GM19455 (cell line): ENCODE results near the gene SRC.

Experiments
- ATAC-seq: cut with Tn5 transposase; IDR thresholded peaks from one replicate; pipeline ENCODE4 v1.9.1; 2021; ENCODE audit not compliant: unreplicated experiment

SRC gene

DNA sequence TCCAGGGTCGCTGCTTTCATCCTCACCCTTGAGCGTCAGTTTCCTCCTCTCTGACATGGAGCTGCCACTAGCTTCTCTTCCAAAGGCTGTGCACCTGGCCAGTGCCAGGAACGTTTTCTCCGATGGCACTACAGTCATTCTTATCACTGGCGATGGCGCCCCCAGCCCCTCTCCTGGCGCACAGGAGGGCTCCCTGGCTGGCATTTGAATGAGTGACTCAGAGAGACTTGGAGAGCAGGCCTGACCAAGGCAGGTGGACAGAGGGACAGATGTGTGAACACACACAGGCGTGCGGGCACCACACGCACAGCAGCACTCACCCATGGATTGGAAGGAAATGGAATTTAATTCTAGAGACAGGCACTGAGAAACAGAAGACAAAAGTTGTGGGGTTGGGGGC, 77.6 kb downstream of the SRC start:
- ATAC-seq: no peak

DNA sequence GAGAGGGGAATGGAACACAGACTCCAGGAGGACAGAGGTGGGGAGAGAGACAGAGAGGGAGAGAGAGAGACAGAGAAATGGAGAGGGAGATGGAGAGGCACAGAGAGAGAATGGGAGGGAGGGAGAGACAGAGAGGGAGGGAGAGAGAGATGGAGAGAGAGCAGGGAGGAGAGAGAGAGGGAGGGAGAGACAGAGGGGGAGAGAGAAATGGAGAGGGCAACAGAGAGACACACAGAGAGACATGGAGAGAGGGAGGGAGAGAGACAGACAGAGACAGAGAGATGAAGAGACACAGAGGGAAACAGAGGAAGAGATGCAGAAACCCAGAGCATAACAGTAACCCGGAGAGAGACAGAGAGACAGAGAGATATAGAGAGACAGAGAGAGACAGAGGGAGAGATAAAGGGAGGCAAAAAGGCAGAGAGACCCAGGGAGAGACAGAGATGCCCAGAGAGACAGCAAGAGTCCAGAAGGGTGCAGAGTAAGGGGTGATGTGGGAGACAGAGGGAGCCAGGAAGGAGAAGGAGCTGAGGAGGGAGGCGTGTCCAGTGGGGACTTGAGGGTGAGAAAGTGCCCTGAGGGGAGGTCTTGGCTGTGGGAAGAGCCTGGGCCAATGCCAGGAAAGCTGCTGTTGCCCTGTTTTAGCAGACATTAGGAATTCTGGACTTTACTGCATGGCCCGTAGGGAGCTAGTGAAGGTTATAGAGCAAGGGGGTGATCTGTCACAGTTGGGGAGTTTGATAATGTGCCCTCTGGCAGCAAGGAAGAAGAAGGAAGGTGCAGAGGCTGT, 78.3 kb downstream of the SRC start:
- no peak for ATAC-seq

GRCh38 chr20:37425103-37425625, 79.2 kb downstream of the SRC start:
- ATAC-seq: no peak

- ATAC-seq: no peak
Observed at GRCh38 chr20:37426106-37426505, 80.2 kb downstream of the SRC start.

DNA sequence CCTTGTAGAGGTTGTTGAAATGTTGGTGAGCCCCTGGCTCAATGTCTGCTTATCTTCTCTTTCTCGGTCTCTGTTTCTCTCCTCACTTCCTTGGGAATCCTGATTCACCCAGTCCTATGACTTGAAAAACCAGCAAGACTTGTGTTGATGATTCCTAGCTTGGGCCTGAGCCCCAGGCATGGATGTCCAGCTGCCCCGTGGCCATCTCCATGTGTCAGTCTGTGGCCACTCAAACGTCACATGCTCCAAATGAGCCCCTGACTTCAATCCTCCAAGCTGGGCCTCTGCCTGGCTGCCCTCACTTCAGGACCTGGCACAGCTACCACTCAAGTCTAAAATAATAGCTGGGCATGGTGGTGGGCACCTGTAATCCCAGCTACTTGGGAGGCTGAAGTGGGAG, 81.0 kb downstream of the SRC start:
- no peak for ATAC-seq

DNA sequence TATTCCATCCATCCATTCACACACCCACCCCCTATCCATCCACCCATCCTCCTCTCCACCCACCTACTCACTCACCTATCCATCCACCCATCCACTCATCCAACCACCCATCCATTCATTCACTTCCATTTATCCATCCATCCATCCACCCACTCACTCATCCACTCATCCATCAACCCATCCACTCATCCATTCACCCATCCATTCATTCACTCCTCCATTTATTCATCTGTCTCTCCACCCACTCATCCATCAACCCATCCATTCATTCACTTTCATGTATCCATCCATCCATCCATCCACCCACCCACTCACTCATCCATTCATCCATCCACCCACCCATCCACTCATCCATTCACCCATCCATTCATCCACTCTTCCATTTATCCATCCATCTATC, 84.1 kb downstream of the SRC start:
- no peak for ATAC-seq

DNA sequence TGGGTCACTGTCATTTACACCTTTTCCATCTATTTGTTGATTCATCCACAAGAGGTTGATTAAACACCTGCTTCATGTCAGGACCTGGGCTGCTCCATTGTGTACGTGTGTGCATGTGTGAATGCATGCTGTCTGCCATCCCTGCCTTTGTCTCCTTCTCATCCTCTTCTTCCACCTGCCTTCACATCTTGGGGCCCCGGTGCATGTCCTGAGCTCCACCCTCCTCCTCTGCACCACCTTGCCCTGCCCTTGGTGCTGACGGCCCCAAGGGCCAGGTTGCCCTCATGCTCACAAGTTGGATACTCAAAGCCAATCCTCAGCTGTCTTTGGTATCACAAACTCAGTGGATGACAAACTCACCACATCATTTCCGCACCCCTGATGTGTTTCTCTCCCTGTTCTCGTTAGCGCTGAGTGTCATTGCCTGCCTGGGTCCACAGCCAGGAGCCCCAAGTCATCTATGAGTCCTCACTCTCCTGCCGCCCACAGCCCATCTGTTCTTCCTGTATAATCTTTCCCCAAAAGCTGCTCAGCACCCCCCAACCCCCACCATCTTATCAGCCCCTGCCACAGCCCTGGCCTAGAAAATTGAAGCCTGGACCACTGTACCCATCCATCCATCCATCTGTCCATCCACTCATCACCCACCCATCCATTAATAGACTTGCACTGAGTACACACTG, 85.0 kb downstream of the SRC start:
- no peak for ATAC-seq

DNA sequence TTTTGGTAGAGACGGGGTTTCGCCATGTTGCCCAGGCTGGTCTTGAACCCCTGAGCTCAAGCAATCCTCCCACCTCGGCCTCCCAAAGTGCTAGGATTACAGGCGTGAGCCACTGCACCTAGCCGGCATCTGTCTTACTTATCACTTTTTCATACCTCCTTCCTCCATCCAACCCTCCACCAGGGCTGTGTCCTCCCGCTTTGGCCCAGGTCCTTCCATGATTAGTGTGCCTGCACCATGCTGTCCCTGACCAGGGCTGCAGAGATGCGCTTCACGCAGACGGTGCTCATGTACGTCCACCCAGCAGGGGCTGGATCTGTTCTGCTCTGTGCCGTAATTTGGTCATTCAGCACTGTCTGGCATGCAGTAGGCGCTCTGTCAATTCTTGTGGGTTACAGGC, 85.8 kb downstream of the SRC start:
- ATAC-seq: no peak

DNA sequence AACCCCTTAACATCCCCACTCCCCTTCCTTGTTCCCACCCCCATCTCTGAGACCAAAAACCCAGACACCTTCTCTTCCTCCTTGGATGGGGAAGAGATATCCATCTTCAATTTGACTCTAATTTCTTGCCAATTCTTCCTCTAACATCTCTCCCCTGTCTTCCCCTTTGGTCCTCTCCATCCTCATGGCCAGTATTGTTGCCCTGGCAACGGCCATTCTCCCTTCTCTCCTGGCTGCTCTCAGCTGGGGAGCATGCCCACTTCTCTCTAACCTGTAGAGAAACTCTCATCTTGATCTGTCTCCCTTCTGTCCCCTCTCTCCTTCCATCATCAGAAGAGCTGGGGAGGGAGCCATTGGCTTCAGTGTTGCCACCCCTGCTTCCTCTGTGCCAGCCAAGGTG, 86.7 kb downstream of the SRC start:
- ATAC-seq: no peak

- no peak for ATAC-seq
Observed at GRCh38 chr20:37435607-37436006, 89.7 kb downstream of the SRC start.

GRCh38 chr20:37436527-37437186, 90.7 kb downstream of the SRC start:
- ATAC-seq: no peak

GRCh38 chr20:37437676-37438075, 91.7 kb downstream of the SRC start:
- no peak for ATAC-seq

- no peak for ATAC-seq
Observed at GRCh38 chr20:37438464-37439222, 92.7 kb downstream of the SRC start.

DNA sequence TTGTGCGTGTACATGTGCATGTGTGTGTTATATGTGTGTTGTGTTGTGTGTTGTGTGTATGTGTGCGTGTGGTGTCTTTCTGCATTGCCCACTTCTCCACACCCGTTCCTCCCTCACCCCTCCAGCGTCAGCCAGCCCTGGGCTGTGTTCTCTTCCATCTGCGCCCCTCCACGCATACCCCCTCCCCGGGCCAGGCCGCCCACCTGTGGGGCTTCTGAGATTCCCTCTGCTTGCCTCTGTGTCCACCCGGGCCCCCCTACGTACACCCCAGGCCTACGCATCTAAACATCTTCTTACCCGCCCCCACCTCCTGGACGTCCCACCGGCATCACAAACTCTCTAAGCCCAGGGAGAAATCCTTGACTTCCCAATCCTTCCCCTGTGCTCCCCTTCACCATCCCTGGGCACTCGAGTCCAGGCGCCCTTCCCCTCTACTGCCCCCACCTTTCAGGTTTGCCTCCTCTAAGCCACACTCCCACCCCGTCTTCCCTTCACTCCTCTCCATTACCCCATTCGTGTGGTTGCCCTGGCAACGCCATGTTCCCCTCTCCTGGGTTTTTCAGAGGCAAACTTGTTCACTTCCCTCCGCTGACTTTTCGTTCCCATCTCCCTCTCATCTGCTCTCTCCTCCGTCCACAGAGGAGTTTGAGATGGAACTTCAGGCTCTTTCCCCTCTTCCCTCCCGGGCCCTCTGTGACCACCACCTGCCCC, 93.4 kb downstream of the SRC start:
- ATAC-seq: no peak

DNA sequence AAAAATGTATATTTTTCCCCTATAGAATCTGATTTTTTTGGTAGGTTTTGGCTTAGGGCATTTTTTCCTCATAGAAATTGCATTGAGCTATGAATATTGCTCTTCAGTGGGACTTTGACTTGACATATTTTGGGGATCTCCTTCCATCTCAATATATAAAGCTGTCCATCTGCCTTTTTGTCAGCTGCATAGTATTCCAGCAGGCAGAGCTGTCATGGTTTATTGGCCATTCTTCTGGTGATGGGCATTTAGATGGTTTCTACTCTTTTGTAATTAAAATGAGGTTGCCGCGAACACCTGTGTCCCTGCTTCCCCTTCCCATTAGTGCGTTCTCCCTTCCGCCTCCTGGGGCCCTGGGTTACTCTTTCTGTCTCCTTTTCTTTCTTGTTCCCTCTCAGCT, 95.1 kb downstream of the SRC start:
- no peak for ATAC-seq

GRCh38 chr20:37442547-37442946, 96.6 kb downstream of the SRC start:
- ATAC-seq: no peak

GRCh38 chr20:37442986-37443385, 97.0 kb downstream of the SRC start:
- no peak for ATAC-seq

DNA sequence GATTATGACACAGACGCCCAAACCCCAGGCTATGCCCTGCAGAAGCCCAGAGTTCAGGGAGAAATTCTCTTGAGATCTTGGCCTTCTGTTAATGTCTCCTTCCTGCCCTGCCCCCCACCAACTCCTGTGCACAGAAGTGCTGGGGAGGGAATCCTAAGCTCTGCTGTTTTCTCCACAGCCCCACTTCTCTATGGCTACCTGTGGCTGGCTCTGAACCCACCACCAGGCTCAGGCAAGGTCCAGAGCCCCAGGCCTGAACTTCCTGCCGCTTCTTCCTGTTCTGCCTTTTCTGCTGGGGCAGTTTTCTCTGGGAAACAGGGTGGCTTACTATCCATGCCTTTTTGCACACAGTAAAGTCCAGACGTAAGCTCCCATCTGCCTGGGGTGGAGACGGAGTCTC, 97.7 kb downstream of the SRC start:
- no peak for ATAC-seq

- no peak for ATAC-seq
Observed at GRCh38 chr20:37445041-37445440, 99.1 kb downstream of the SRC start.

DNA sequence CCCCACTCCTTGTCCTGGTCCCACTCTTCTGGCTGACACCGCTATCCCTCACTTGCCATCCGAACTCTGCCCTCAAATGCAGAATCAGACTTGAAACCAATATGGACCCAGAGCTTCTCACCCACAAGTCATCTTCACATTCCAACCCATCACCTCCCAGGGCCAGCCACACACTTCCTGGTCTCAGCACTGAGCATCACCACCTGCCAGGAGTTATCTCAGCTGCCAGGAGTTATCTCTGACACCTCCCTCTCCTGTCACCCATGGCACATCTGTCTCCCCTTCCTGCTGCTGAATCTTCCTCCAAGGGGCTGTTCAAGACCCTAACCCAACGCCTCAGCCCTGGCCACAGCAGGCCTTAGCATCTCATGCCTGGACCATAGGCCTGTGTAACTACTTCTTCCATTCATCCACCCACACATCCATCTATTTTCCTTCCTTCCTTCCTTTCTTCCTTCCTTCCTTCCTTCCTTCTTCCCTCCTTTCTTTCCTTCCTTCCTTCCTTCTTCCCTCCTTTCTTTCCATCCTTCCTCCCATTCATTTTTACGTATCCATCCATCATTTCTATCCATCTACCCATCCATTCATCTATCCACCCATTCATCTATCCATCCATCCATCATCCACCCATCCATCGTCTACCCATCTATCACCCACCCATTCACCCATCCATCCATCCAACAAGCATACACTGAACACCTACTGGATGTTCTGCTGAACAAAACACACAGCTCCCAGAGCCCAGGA, 100.5 kb downstream of the SRC start:
- no peak for ATAC-seq
